Measurements from ENCODE around the gene TUBA4B.

Gene TUBA4B

GRCh38 chr2:219248845-219249202 is 4.2 kb upstream of the TUBA4B start (continued):
- TF ChIP-seq, protein P1, sequence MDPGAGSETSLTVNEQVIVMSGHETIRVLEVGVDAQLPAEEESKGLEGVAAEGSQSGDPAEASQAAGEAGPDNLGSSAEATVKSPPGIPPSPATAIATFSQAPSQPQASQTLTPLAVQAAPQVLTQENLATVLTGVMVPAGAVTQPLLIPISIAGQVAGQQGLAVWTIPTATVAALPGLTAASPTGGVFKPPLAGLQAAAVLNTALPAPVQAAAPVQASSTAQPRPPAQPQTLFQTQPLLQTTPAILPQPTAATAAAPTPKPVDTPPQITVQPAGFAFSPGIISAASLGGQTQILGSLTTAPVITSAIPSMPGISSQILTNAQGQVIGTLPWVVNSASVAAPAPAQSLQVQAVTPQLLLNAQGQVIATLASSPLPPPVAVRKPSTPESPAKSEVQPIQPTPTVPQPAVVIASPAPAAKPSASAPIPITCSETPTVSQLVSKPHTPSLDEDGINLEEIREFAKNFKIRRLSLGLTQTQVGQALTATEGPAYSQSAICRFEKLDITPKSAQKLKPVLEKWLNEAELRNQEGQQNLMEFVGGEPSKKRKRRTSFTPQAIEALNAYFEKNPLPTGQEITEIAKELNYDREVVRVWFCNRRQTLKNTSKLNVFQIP (CRISPR knock-in tag; IDR thresholded peaks at IDR 0.05; ENCODE audit: borderline replicate concordance, low read depth) = no peak
- no peak for TF ChIP-seq ARNTL (CRISPR knock-in tag; IDR thresholded peaks at IDR 0.05; ENCODE audit: borderline replicate concordance, low read depth)

GRCh38 chr2:219249203-219249980 is 3.7 kb upstream of the TUBA4B start:
- ATAC-seq = peak; percentile 21
- no peak for TF ChIP-seq ISL1 (CRISPR knock-in tag; IDR thresholded peaks at IDR 0.05)
- no peak for TF ChIP-seq ZFP30 (CRISPR knock-in tag; IDR thresholded peaks at IDR 0.05)
- TF ChIP-seq ZNF565 (CRISPR knock-in tag; conservative IDR thresholded peaks at IDR 0.05; ENCODE audit: low read depth) = no peak
- TF ChIP-seq SNAI2 (CRISPR knock-in tag; IDR thresholded peaks at IDR 0.05) = no peak
- TF ChIP-seq, protein P1 (CRISPR knock-in tag; IDR thresholded peaks at IDR 0.05; ENCODE audit: borderline replicate concordance, low read depth) = no peak
- no peak for TF ChIP-seq PPARA (CRISPR knock-in tag; IDR thresholded peaks at IDR 0.05; ENCODE audit: borderline replicate concordance)
- TF ChIP-seq OSR1 (CRISPR knock-in tag; IDR thresholded peaks at IDR 0.05) = no peak
- TF ChIP-seq ESRRG (CRISPR knock-in tag; IDR thresholded peaks at IDR 0.05) = no peak
- TF ChIP-seq ZFP3 (CRISPR knock-in tag; IDR thresholded peaks at IDR 0.05) = no peak
- TF ChIP-seq ZC3H10 (CRISPR knock-in tag; IDR thresholded peaks at IDR 0.05) = no peak
- TF ChIP-seq ZNF70 (CRISPR knock-in tag; IDR thresholded peaks at IDR 0.05) = no peak
- TF ChIP-seq, protein P2, sequence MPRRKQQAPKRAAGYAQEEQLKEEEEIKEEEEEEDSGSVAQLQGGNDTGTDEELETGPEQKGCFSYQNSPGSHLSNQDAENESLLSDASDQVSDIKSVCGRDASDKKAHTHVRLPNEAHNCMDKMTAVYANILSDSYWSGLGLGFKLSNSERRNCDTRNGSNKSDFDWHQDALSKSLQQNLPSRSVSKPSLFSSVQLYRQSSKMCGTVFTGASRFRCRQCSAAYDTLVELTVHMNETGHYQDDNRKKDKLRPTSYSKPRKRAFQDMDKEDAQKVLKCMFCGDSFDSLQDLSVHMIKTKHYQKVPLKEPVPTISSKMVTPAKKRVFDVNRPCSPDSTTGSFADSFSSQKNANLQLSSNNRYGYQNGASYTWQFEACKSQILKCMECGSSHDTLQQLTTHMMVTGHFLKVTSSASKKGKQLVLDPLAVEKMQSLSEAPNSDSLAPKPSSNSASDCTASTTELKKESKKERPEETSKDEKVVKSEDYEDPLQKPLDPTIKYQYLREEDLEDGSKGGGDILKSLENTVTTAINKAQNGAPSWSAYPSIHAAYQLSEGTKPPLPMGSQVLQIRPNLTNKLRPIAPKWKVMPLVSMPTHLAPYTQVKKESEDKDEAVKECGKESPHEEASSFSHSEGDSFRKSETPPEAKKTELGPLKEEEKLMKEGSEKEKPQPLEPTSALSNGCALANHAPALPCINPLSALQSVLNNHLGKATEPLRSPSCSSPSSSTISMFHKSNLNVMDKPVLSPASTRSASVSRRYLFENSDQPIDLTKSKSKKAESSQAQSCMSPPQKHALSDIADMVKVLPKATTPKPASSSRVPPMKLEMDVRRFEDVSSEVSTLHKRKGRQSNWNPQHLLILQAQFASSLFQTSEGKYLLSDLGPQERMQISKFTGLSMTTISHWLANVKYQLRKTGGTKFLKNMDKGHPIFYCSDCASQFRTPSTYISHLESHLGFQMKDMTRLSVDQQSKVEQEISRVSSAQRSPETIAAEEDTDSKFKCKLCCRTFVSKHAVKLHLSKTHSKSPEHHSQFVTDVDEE (CRISPR knock-in tag; IDR thresholded peaks at IDR 0.05) = no peak
- TF ChIP-seq GLIS3 (CRISPR knock-in tag; IDR thresholded peaks at IDR 0.05) = no peak
- no peak for TF ChIP-seq CSDC2 (CRISPR knock-in tag; IDR thresholded peaks at IDR 0.05)
- TF ChIP-seq TOX (CRISPR knock-in tag; IDR thresholded peaks at IDR 0.05; ENCODE audit: borderline replicate concordance) = no peak
- TF ChIP-seq, protein P3, sequence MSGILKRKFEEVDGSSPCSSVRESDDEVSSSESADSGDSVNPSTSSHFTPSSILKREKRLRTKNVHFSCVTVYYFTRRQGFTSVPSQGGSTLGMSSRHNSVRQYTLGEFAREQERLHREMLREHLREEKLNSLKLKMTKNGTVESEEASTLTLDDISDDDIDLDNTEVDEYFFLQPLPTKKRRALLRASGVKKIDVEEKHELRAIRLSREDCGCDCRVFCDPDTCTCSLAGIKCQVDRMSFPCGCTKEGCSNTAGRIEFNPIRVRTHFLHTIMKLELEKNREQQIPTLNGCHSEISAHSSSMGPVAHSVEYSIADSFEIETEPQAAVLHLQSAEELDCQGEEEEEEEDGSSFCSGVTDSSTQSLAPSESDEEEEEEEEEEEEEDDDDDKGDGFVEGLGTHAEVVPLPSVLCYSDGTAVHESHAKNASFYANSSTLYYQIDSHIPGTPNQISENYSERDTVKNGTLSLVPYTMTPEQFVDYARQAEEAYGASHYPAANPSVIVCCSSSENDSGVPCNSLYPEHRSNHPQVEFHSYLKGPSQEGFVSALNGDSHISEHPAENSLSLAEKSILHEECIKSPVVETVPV (CRISPR knock-in tag; IDR thresholded peaks at IDR 0.05) = no peak
- no peak for TF ChIP-seq TCF4 (CRISPR knock-in tag; IDR thresholded peaks at IDR 0.05; ENCODE audit: borderline replicate concordance)

GRCh38 chr2:219250049-219250781 is 2.8 kb upstream of the TUBA4B start:
- ATAC-seq = no peak
- TF ChIP-seq, protein P2 (CRISPR knock-in tag; IDR thresholded peaks at IDR 0.05) = no peak
- TF ChIP-seq BACH2 (CRISPR knock-in tag; IDR thresholded peaks at IDR 0.05; ENCODE audit: borderline replicate concordance) = no peak
- no peak for TF ChIP-seq RARB (CRISPR knock-in tag; IDR thresholded peaks at IDR 0.05)
- TF ChIP-seq TOX (CRISPR knock-in tag; IDR thresholded peaks at IDR 0.05; ENCODE audit: borderline replicate concordance) = no peak
- no peak for TF ChIP-seq ZNF565 (CRISPR knock-in tag; conservative IDR thresholded peaks at IDR 0.05; ENCODE audit: low read depth)
- no peak for TF ChIP-seq PATZ1 (CRISPR knock-in tag; IDR thresholded peaks at IDR 0.05; ENCODE audit: borderline replicate concordance)
- TF ChIP-seq, protein P4, sequence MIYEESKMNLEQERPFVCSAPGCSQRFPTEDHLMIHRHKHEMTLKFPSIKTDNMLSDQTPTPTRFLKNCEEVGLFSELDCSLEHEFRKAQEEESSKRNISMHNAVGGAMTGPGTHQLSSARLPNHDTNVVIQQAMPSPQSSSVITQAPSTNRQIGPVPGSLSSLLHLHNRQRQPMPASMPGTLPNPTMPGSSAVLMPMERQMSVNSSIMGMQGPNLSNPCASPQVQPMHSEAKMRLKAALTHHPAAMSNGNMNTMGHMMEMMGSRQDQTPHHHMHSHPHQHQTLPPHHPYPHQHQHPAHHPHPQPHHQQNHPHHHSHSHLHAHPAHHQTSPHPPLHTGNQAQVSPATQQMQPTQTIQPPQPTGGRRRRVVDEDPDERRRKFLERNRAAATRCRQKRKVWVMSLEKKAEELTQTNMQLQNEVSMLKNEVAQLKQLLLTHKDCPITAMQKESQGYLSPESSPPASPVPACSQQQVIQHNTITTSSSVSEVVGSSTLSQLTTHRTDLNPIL (CRISPR knock-in tag; IDR thresholded peaks at IDR 0.05; ENCODE audit: low read depth) = no peak
- no peak for TF ChIP-seq ZFP30 (CRISPR knock-in tag; IDR thresholded peaks at IDR 0.05)
